Adrenal gland (tissue), 12 donors: ENCODE measurements around the gene HBZ. TPM values are rescaled to one million over a fixed set of nuclear protein-coding genes. Genes with fewer than 3 reads are reported as not detected.

Experiments used
- DNase-seq, 7 donors: peaks; one replicate each; pipeline ENCODE4 v3.0.0-alpha.2; 2019 to 2020
- H3K27ac ChIP-seq, 5 donors: fragments of 200-600 bp; sonication (generic) in 4 of 5; 1 replicate in 3 of 5; 2 replicates in 2 of 5; pipeline versions ENCODE4 v1.5.1 to v1.8.0; 2016 to 2020; ENCODE audit warnings: mild to moderate bottlenecking in 1 of 5
- H3K27me3 ChIP-seq: fragments of 200-600 bp; 2 replicates; pipeline ENCODE4 v1.8.0; 2021
- H3K36me3 ChIP-seq, 2 donors: fragments of 200-600 bp; replicated peaks in 1 of 2; 1 replicate in 1 of 2; 2 replicates in 1 of 2; pipeline versions ENCODE4 v1.5.1 to v1.8.0; 2018 to 2022
- H3K4me1 ChIP-seq, 2 donors: fragments of 200-600 bp; replicated peaks in 1 of 2; 1 replicate in 1 of 2; 2 replicates in 1 of 2; pipeline versions ENCODE4 v1.5.1 to v1.8.0; 2018 to 2021
- H3K4me3 ChIP-seq, 4 donors: fragments of 200-600 bp; sonication (generic) in 3 of 4; one replicate each; pipeline ENCODE4 v1.5.1; 2016 to 2018
- H3K9me3 ChIP-seq, 3 donors: fragments of 200-600 bp; sonication (generic) in 1 of 3; replicated peaks in 1 of 3; 1 replicate in 2 of 3; 2 replicates in 1 of 3; pipeline versions ENCODE4 v1.5.1 to v1.8.0; 2016 to 2021
- CTCF ChIP-seq, 6 experiments: fragments of 450-650 bp in 4 of 6; fragments of 200-600 bp in 2 of 6; sonication (generic) in 1 of 6; IDR thresholded peaks; 1 replicate in 5 of 6; 2 replicates in 1 of 6; pipeline versions ENCODE4 v1.5.1 to v1.8.0; 2016 to 2021; ENCODE audit warnings: antibody characterized with exemption in 6 of 6, mild to moderate bottlenecking in 2 of 6, moderate library complexity in 1 of 6
- POLR2A ChIP-seq, 2 donors: fragments of 450-650 bp; IDR thresholded peaks; one replicate each; pipeline ENCODE4 v1.6.1; 2017; ENCODE audit warnings: antibody characterized with exemption in 2 of 2, mild to moderate bottlenecking in 2 of 2, moderate library complexity in 1 of 2
- WGBS, 4 donors: extraction: QIAGEN DNeasy Blood & Tissue Kit in 2 of 4; methylation state at CpG; one replicate each; pipeline versions ENCODE4 v1.1.5 to v1.1.7; 2013 to 2017; 5-methylcytosine and 5-hydroxymethylcytosine counted together
- intact Hi-C, 2 donors: fragments of 100-400 bp; cut with DNase I; formaldehyde crosslinking; loops; one replicate each; pipeline versions ENCODE4 v1.14.1 to v1.15.0; 2022 to 2023
- polyA plus RNA-seq, 3 donors: library from polyadenylated mRNA; stranded (reverse); fragments of 200-250 nt in 2 of 3; fragments of 350-450 nt in 1 of 3; fragmentation: Illumina TruSeq in 1 of 3; extraction: RNeasy Lipid Tissue Mini Kit (QIAGEN cat#74804) in 1 of 3; gene quantifications; one replicate each; pipeline ENCODE4 v1.2.3, GENCODE V29; 2013 to 2014
- total RNA-seq, 9 donors: library from RNA; depleted of rRNA in 4 of 9; stranded (reverse); fragments of >200 nt in 4 of 9; fragments of 120-200 nt in 1 of 9; fragmentation: NEBNext Ultra II Directional in 1 of 9; extraction: Animal tissue kit (Norgen Biotek cat#: 25700) in 1 of 9; gene quantifications; one replicate each; pipeline versions ENCODE4 v1.1.0 to v1.2.4, GENCODE V29; 2013 to 2023
- donor health status: healthy with polysubstance abuse.
- donor health status: Bipolar disorder and iron deficiency.
- donor health status: DM: yes; HTN: yes; CAD: no.
- donor health status: DM: no; HTN: no; CAD: no.
- donor health status: DM: no; HTN: no; CAD: no.
- donor health status: DM: yes; HTN: yes; CAD: no.

The HBZ gene
- total and polyA plus RNA-seq, 12 donors: 0.61 to 1.3 (median 1.3) TPM; not detected in 9

- no peak overlapping the region for H3K27ac ChIP-seq
- TF ChIP-seq POLR2A (IDR thresholded peaks at IDR 0.05): no peak
- no peak for TF ChIP-seq CTCF (IDR thresholded peaks at IDR 0.05)
- H3K4me1 ChIP-seq: no peaks in the 10 kb centered on the region
- H3K4me3 ChIP-seq: no peak overlapping the region
- no peaks in the 10 kb centered on the region for H3K36me3 ChIP-seq
- DNase-seq: no peak
- H3K27me3 ChIP-seq: no peaks in the 10 kb centered on the region
- no peaks in the 10 kb centered on the region for H3K9me3 ChIP-seq
- intact Hi-C loops: no loop called here
- 85 to 92% (median 89%) methylated on average over 3 of the region's 3 CpGs for WGBS, 4 donors
Measured at GRCh38 chr16:125011-125410, 27.4 kb upstream of the HBZ start.

GRCh38 chr16:129075-129474 lies 23.4 kb upstream of the HBZ start:
- H3K4me3 ChIP-seq: no peak overlapping the region
- no peaks in the 10 kb centered on the region for H3K9me3 ChIP-seq
- no peak overlapping the region for H3K27ac ChIP-seq
- H3K4me1 ChIP-seq: no peaks in the 10 kb centered on the region
- no peak for DNase-seq
- no peak for TF ChIP-seq POLR2A (IDR thresholded peaks at IDR 0.05)
- no peak for TF ChIP-seq CTCF (IDR thresholded peaks at IDR 0.05)
- 94 to 100% (median 98%) methylated on average over 2 of the region's 2 CpGs for WGBS, 4 donors
- H3K36me3 ChIP-seq: no peaks in the 10 kb centered on the region
- no peaks in the 10 kb centered on the region for H3K27me3 ChIP-seq
- intact Hi-C loops: no loop called here

GRCh38 chr16:130533-131173 lies 21.8 kb upstream of the HBZ start:
- DNase-seq: no peak
- Histone ChIP-seq H3K4me1 (peaks cover 0 to 2% of the 10 kb centered on the region in 2 donors), H3K4me3 (no peak overlapping the region), H3K9me3 (no peaks in the 10 kb centered on the region), H3K27me3 (no peaks in the 10 kb centered on the region), H3K36me3 (no peaks in the 10 kb centered on the region), H3K27ac (no peak overlapping the region)
- intact Hi-C loops: no loop called here
- WGBS, 4 donors: 89 to 94% (median 93%) methylated on average over 13 to 15 of the region's 15 CpGs
- TF ChIP-seq CTCF (IDR thresholded peaks at IDR 0.05) (no peak), POLR2A (IDR thresholded peaks at IDR 0.05) (no peak)

- Histone ChIP-seq H3K9me3 (no peaks in the 10 kb centered on the region), H3K4me1 (peaks cover 0 to 12% of the 10 kb centered on the region in 2 donors), H3K27ac (no peak overlapping the region), H3K27me3 (no peaks in the 10 kb centered on the region), H3K36me3 (no peaks in the 10 kb centered on the region), H3K4me3 (no peak overlapping the region)
- TF ChIP-seq POLR2A (IDR thresholded peaks at IDR 0.05): no peak
- TF ChIP-seq CTCF (IDR thresholded peaks at IDR 0.05): no peak
- intact Hi-C loops: no loop called here
- 91 to 96% (median 94%) methylated on average over 7 of the region's 7 CpGs for WGBS, 4 donors
- DNase-seq: no peak
Measured at GRCh38 chr16:132120-132519, 20.3 kb upstream of the HBZ start.
